Fibroblast of the aortic adventitia (primary cell): Measurements from ENCODE around the gene SOS1. TPM values are rescaled to one million over a fixed set of nuclear protein-coding genes. Genes with fewer than 3 reads are reported as not detected.

ENCODE experiments used
- DNase-seq: peaks from one replicate; pipeline ENCODE4 v3.0.0-alpha.2; 2010; ENCODE audit warnings: low read depth
- H3K4me3 ChIP-seq: 2 replicates; pipeline ENCODE4 v1.5.1; 2011; ENCODE audit warnings: low read depth, mild to moderate bottlenecking, control low read depth, low read length, moderate library complexity
- total RNA-seq: library from RNA; depleted of rRNA; stranded (reverse); fragments of >200 nt; gene quantifications from 2 replicates; pipeline ENCODE4 v1.2.3, GENCODE V29; 2012; ENCODE audit warnings: low replicate concordance
- TF ChIP-seq, protein P1 (sequence below): IDR thresholded peaks from 2 replicates; pipeline ENCODE4 v1.5.1; 2011; ENCODE audit warnings: mild to moderate bottlenecking, low read length, control low read depth, inconsistent platforms; ENCODE audit not compliant: insufficient read depth

The SOS1 gene
- total RNA-seq, 1 donor: 27.9 TPM

DNA sequence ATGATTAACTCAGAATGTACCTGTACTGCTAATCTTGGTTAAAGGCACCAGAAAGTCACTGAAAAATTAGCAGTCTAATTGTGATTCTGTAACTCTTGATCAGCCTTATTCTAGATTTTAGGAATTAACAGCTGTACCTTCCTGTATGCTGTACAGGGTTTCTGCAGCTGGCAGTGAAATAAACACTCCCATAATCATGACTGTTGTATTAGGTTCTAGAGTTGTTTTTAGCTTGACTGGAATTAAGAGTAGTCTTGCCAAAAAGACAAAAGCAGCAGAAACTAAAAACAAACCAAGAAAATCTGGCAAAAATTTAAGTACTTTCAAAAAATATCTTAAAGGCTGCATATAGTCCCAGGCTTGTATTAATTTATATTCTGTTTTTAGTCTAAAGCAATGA lies 103.5 kb downstream of the SOS1 start:
- DNase-seq: no peak
- TF ChIP-seq, protein P1, sequence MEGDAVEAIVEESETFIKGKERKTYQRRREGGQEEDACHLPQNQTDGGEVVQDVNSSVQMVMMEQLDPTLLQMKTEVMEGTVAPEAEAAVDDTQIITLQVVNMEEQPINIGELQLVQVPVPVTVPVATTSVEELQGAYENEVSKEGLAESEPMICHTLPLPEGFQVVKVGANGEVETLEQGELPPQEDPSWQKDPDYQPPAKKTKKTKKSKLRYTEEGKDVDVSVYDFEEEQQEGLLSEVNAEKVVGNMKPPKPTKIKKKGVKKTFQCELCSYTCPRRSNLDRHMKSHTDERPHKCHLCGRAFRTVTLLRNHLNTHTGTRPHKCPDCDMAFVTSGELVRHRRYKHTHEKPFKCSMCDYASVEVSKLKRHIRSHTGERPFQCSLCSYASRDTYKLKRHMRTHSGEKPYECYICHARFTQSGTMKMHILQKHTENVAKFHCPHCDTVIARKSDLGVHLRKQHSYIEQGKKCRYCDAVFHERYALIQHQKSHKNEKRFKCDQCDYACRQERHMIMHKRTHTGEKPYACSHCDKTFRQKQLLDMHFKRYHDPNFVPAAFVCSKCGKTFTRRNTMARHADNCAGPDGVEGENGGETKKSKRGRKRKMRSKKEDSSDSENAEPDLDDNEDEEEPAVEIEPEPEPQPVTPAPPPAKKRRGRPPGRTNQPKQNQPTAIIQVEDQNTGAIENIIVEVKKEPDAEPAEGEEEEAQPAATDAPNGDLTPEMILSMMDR: no peak
- H3K4me3 ChIP-seq: no peak overlapping the region

- TF ChIP-seq, protein P1: no peak
- no peak overlapping the region for H3K4me3 ChIP-seq
- DNase-seq: no peak
Measured at GRCh38 chr2:39015424-39015823, 105.4 kb downstream of the SOS1 start.

GRCh38 chr2:39013871-39014270 lies 107.0 kb downstream of the SOS1 start:
- no peak overlapping the region for H3K4me3 ChIP-seq
- TF ChIP-seq, protein P1: no peak
- DNase-seq: no peak

GRCh38 chr2:39008665-39009064 lies 112.2 kb downstream of the SOS1 start:
- H3K4me3 ChIP-seq: no peak overlapping the region
- TF ChIP-seq, protein P1: no peak
- peak; percentile 37 for DNase-seq

DNA sequence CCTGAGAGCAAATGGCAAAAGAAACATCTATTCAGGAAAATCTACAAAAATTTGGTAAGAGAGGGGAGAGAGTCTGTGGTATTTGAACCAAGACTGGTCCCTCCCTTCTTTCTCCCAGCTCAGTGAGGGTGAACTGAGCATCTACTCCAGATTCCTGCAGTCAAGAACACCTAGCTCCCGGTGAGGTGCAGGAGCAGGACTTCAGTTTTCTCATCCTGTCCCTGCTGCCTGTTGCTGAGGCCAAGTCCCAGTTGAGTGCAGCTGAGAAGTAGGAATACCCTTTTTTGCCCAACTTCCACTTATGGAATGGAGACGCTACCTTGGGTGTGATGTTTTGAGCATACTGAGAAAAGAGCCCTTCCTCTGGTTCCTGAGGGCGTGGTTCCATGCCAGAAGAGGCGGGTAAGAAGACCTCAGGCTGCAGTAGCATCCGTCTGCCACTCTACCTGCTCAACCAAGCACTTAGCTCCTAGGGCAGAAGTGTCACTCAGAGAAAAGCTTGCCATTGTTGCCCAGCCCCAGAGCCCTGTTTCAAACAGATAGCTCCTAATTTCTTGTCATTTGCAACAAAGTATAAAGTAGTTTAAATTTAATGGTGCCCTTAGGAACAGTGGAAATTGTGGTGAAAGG lies 112.9 kb downstream of the SOS1 start:
- no peak for DNase-seq
- TF ChIP-seq, protein P1: no peak
- H3K4me3 ChIP-seq: no peak overlapping the region

DNA sequence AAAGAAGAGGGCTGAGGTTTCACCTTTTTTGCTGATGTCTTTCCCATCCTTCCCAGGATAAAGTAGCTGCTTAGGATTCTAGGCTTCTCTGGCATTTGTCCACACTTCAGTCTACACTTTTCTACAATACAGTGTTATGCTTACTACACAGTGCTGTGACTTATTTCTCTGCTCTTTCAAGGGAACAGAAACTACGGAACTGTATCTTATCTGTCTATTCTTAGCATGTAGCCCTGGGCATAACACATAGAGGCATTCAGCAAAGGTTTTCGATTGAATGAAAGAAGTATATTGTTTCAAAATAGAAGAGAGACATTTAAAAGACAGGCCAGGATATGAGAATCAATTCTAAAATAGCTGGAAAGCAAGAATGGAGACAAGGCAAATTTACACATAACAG lies 120.3 kb downstream of the SOS1 start:
- H3K4me3 ChIP-seq: no peak overlapping the region
- TF ChIP-seq, protein P1: no peak
- DNase-seq: no peak

DNA sequence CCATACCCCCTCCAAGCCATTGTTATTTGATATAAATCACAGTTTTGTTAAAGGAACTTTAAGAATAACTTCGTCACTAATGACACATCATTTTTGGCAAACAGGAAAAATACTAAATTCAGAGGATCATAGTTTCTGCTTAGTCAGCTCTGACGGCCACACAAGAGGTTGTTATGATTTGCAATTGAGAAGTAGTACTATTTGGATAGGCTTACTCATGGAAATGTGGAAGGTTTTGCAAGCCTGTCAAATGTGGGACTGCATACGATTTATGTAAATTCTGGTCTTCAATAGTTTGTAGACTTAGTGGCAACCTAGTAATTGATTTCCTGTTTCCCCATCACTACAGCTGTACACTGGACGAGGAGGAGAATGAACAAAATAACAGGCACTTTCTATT lies 123.1 kb downstream of the SOS1 start:
- H3K4me3 ChIP-seq: no peak overlapping the region
- TF ChIP-seq, protein P1: no peak
- peak; percentile 94 for DNase-seq
